GM21515 (cell line): ENCODE results near the gene NUDCD3.
"Not testable (repeated sequence)": the region's sequence is repeated elsewhere in the genome, so short reads cannot be mapped to it uniquely, and the experiment has no call there.

Experiments used
- ATAC-seq: cut with Tn5 transposase; IDR thresholded peaks from one replicate; pipeline ENCODE4 v1.9.1; 2021; ENCODE audit not compliant: unreplicated experiment

Gene NUDCD3

DNA sequence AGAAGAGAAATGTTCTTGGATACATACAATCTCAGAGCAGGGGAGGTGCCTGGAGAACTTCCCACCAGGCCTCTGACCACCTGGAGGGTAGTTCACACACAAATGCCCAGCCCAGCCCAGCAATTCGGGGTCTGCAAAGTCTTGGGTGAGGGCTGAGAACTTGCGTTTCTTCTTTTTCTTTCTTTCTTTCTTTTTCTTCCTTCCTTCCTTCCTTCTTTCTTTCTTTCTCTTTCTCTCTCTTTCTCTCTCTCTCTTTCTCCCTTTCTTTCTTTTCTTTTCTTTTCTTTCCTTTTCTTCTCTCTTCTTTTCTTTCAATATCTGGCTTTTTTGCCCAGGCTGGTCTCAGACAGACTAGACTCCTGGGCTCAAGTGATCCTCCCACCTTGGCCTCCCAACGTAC is 28.3 kb upstream of the NUDCD3 start:
- ATAC-seq = no peak

DNA sequence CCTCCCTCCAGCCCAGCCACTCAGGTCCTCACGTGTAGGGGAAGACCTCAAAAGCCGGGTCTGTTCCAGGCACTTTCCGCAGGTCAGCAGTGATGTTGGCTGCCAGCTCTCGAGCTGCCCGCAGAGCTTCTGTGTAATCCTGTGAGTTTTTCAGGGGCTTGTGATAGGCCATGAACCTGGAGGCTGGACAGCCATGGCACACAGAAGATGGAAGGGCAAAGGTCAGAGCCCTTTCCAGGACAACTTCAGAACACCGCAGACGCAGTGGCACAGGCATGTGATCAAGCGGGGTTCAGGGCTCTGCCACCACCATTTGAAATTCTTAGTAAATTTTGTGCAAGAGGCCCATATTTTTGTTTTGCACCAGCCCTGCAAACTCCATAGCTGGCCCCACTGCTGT is 26.7 kb upstream of the NUDCD3 start:
- no peak for ATAC-seq

DNA sequence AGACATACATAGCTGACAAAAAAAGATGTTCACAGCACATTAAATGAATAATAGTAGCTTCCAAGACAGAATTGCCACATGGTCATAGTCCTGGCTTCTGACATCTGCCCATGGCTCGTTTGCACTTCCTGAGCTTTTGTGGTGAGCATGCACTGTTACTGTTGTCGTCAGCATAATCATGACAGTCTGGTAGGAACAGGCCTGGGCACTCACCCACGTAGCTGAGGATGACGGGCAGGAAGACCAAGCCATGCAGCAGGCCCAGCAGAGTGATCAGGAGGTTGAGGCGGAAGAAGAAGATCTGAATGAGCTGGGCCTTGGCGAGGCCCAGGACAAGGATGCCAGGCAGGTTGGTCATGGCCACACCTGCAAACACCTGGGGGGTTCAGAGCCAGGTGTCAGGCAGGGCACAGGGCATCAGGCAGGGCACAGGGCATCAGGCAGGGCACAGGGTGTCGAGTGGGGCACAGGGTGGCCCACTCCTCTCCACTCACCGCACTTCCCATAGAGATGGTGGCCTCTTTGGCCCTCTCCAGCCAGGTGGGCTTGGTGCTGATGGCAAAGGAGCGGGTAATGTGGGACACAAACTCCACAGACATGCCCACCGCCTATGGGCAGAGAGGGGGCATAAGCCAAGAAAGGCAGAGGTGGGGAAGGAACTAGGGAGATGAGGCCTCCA is 25.3 kb upstream of the NUDCD3 start:
- ATAC-seq = no peak

DNA sequence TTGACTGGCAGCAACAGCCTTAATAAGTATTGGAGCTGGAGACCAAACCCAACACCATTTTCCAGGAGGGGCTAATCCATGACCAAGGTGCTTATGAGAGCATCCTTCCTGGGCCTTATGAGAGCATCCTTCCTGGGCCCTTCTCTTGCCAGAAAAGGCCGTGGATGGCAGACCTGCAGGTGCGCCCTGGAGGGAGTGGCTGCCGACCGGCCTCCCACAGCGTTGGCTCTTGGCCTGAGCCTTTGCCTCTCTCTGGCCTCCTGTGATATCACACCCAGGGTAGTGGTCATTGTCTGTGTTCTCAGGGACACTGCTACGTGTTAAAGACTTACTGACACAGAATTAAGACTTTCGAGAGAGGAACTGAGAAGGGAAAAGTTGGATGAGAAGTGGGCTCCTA is 22.3 kb upstream of the NUDCD3 start:
- ATAC-seq = no peak

DNA sequence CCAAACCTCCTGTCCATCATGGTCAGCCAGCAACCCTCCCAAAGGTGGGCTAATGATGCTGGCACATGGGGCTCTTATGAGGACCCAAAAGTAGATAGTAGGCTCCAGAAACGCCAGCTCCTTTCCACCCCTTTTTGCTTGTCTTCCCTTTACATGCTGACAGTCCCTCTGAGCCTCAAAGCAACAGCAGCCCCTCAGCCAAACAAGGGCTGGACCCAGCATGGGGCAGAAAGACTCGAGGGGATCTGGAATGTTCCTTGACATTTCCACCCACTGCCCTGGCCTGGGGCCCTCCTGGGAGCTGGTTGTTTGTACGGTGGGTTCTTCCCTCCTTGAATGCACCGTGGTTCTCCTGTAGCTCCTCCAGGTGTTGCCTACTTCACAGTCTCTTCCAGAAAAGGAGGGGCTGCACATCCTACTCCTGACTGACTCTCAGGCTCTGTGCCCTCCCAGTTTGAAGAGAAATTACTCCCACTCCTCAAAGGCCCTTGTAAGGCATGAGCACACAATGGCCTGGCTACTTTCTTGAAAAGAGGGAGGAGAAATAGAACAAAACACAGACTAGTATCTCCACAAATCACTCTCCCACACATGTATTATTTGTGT is 21.5 kb upstream of the NUDCD3 start:
- ATAC-seq = no peak

DNA sequence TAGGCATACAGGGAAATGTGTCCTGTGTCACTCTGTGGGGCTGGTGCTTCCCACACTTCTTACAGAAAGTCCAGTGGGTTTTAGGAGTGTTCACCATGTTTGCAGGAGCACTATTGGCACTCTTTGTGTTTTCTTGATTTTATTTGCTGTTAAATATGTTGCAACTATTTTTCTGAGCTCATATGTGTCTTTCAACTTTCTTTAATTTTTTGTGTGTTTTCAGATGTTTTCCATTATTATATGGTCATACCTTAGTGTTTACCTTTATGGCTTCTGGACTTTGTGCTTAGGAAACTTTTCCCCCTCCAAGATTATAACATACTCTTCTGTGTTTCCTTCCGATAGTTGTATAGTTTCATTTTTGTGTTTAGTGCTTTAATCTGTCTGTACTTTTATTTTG is 20.8 kb upstream of the NUDCD3 start:
- ATAC-seq = no peak

DNA sequence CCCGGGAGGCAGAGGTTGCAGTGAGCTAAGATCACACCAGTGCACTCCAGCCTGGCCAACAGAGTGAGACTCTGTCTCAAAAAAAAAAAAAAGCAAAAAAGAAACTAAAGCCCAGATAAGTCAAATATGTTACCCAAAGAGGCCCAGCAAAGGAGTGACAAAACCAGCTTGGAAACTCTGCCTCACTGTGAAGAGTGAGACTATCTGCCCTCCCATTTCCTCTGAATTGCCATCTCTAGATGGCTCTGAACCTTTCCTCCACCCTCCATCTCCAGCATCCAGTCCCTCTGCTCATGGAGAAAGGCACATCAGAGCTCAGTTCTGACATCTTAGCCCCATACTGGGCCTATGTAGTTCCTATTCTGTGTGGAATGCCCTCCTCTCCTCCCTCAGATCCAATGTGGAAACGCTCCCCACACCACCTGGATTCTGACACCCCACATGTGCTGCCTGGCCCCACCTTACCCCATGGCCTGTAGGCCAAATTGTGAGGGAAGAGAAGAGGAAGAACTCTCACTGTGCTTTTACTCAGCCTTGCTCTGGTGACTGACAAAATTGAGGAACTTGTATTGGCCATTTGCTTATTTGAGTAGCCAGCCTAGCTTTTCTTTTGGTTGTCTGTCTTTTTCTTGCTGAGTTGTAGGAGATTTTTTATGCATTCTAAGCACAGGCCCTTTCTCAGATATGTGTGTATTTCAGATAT is 18.0 kb upstream of the NUDCD3 start:
- no peak for ATAC-seq

DNA sequence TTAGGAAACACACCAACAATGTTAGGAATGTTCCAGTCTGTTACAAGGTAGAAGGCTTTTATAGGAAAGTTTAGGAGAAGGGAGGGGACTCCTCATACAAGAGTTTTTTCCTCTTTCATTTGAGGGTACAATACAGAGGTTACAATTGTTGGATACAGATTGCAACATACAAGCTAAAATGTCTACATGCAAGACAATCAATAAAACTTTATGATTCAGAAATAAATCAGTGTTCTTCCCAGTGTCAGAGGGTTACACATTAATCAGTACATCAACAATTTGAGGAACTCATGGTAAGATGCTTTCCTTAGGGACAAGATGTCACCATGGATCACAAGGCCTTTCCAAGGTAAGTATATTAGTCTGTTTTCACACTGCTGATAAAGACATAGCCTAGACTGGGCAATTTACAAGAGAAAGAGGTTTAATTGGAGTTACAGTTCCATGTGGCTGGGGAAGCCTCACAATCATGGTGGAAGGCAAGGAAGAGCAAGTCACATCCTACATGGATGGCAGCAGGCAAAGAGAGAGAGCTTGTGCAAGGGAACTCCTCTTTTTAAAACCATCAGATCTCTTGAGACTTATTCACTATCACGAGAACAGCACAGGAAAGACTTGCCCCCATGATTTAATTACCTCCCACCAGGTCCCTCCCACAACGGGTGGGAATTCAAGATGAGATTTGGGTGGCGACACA is 16.3 kb upstream of the NUDCD3 start:
- ATAC-seq = not testable (repeated sequence)

DNA sequence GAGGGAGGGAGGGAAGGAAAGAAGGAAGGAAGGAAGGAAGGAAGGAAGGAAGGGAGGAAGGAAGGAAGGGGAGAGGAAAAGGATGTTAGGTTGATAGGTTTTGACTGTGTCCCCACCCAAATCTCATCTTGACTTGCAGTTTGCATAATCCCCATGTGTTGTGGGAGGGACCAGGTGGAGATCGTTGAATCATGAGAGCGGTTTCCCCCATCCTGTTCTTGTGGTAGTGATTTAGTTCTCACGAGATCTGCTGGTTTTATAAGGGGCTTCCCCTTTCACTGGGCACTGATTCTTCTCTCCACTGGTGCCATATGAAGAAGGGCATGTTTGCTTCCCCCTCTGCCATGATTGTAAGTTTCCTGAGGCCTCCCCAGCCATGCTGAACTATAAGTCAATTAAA is 15.1 kb upstream of the NUDCD3 start:
- ATAC-seq = no peak

DNA sequence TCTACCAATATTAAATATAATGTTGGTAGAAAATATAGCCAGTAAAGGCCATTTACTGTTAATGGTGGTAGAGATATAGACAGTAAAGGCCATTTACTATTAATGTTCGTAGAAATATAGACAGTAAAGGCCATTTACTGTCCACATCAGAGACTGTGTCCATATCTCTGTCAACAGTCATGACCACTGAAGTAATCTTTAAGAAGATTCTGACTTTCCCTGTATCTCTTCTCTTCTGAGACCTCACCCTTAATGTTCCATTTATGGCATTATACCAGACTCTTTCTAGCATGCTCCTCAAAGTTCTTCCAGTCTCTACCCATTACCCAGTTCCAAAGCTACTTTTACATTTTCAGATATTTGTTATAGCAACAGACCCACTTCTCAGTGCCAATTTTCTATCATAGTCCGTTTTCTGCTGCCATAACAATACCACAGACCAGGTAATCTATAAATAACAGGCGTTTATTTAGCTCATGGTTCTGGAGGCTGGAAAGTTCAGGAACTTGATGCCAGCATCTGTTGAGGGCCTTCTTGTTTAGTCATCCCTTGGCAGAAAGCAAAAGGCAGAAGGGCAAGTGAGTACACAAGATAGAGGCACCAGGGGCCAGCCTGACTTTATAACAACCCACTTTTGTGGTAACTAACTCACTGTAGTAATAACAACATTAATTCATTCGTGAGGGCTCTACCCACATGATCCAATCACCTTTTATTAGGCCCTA is 7.9 kb upstream of the NUDCD3 start:
- ATAC-seq = no peak

DNA sequence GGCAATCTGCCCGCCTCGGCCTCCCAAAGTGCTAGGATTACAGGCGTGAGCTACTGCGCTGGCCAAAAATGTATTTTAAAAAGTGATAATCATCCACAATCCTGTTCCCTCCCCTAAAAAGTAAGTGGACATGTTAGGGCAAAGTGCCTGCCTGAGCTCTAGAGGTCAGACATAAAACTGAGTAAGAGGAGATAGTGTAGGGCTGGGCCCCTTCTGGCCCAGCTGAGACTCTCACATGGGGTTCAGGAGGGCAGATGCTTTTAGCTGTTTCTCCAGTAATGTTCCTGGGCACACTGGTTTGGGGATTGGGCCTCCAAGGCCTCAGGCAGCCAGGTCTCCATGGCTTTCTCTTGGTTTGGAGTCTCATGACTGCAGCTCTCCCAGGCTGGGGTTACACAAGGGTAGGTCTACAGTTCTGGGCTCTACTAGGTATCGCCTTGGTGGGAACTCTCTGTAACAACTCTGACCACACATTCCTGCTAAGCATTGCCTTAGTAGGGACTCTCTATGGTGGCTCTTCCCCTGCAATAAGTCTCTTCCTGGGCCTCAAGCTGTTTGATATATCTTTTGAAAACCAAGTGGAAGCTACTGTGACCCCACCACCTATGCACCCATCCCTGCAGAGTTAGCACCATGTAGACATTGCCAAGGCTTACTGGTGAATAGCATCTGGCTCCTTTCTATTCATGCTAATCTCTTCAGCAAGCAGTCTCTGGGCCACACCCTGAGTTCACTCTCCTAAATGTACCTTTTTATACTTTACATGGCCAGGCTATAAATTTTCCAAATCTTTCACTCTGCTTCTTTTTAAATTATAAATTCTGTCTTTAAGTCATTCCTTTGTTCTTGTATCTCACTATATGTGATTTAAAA is 6.9 kb upstream of the NUDCD3 start:
- no peak for ATAC-seq

DNA sequence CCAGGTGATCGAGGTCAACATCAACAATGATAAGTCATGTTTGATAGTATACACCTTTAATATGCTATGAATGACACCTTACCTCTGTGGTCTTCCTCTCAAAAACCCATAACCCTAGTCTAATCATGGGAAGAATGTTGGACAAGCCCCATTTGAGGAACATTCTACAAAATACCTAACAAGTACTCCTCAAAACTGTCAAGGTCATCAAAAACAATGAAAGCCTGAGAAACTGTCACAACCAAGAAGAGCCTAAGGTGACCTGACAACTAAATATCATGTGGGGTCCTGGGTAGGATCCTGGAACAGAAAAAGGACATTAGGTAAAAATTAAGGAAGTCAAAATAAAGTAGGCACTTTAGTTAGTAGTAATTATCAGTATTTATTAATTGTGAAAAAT is 5.9 kb upstream of the NUDCD3 start:
- ATAC-seq = no peak

DNA sequence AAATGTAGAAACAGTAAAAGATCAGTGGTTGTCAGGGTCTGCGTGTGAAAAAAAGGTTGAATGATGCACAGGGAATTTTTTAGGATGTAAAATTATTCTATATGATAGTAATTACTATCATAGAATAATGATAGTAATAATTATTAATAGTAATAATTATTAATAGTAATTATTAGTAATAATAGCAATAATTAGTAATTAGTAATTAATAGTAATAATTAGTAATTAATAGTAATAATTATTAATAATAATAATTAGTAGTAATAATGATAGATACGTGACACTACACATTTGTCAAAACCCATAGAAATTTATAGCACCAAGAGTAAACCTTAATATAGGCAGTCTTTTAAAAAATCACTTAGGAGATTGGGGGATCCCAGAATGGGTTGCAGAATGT is 4.5 kb upstream of the NUDCD3 start:
- ATAC-seq = no peak

DNA sequence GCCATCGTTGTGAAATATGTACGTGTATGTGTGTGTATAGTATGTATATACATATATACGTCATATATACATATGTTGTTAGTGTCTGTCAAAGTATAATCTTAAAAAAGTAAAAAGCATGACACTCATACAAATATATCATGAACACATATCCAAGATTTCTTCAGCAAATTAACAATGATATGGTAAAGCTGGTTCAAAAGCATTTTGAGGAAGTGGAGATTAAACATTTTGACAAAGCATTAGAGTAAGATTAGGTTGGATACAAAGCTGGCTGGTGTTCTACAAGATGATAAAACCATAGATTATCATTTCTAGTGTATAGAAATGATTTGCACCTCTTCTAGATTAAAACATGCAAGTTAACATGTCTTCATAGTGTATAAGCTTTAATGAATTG is 771 bp upstream of the NUDCD3 start:
- no peak for ATAC-seq

DNA sequence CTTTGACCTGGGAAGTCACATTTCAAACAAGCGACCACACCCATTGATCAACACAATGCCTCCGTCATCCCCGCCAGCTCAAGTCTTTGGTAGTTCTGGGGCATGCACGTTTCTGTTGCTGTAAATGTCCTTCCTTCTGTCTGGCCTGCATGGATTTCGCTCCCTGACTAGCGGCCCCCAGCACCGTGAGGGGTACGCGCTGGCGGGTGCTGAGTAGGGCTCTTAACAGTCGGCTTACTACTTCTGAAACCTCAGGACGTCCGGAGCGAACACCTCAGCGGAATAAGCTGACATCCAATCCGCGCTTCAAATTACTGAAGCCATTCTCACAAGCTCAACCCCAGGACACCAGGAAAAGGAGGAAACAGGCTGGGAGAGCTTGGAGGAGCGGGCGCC is 505 bp downstream of the NUDCD3 start:
- ATAC-seq = peak; percentile 9

DNA sequence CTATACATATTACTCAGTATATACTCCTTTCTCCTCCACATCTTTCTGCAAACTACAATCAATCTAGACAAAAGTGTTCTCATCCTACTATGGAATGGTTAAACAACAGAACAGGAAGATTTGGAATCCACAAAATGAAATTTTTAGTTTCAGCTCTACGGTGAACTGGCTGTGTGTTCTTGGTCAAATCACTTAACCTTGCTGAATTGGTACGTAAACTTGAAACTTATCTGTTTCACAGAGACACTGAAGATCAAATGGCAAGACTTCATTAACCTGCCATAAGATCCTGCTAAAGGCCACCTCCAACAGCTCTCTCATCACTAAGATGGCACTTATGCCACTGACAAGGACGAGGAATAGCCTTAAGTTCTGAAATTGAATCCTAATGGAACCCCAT is 1.5 kb downstream of the NUDCD3 start:
- no peak for ATAC-seq

DNA sequence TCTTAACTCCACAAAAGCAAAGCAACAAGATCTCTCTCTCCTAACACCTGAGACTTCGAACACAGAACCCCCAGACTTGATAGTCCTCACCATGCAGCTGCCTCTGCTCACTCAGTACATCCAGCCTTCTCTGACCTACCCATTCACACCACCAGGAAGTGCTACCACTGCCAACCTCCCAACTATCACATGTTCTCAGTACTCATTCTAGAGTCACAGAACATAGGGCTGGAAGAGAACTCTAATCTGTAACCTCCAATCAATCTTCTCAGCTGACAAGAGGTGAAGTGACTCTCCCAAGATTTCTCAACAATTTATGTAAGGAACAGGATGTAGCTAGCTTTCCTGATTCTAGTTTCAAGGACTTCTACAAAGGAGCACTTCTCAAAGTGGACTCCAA is 3.8 kb downstream of the NUDCD3 start:
- no peak for ATAC-seq

DNA sequence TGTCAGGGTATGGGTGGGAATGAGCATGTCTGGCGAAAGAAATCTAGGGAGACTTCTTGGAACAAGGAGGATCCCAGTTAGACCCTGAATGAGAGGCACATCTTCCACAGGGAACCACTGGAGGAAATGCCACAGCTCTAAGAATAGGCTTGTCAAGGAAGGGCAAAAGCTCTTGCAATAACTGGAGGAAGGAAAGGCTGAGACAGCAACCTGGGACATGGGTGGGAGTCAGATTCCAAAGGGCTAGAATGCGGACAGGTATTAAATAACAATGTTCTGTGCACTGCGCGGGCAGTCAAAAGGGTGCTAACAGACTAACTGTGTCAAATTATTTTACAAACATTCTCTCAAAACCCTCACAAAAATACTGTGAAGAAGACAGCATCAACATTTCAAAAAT is 4.5 kb downstream of the NUDCD3 start:
- ATAC-seq = no peak

DNA sequence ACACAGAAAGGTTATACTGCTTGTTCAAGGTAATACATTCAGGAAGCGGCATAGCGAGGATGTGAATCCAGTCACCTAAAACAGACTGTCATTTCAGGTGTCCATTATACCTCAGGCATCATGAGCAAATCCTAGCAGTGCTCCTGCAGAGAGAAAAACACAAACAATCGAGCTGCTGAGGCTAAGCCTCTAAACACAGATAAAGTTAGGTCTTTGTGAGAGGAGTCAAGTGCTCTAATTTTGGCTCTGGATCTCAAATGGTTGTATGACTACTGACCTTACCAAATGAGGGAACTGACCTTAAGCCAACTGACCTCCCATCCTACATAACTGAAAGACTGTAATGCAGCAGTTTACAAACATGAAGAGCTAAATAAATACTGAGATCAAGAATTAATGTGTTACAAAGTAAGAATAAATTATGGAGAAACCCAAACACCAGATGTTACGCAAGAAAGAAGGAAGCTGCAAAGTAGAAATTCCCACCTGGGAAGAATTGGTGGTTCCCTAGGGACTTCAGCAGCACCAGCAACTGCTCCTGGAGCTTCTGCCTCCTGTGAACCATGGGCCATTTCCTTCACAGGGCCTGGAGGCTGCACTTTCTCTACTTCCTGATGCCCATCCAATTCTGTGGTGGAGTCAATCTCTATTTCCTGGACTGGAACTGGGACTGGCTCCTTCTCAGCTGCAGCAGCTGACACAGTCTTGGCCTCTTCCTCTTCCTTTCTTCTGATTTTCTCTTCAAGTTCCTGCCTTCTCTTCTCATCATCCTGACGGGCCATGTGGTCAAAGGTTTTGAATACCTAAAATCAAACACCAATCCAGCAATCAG is 5.8 kb downstream of the NUDCD3 start:
- no peak for ATAC-seq
